Tongue (tissue), 2 donors: Measurements from ENCODE around the gene TEX2. TPM values are rescaled to one million over a fixed set of nuclear protein-coding genes. Genes with fewer than 3 reads are reported as not detected.
"Not testable (repeated sequence)": the region's sequence is repeated elsewhere in the genome, so short reads cannot be mapped to it uniquely, and the experiment has no call there.

Source experiments
- DNase-seq: peaks from one replicate; pipeline ENCODE4 v3.0.0-alpha.2; 2015
- total RNA-seq: library from RNA; depleted of rRNA; stranded (reverse); fragments of >200 nt; gene quantifications from one replicate; pipeline ENCODE4 v1.2.3, GENCODE V29; 2014

The TEX2 gene
- total RNA-seq, 1 donor from 2014 or later, result 39.6 TPM

DNA sequence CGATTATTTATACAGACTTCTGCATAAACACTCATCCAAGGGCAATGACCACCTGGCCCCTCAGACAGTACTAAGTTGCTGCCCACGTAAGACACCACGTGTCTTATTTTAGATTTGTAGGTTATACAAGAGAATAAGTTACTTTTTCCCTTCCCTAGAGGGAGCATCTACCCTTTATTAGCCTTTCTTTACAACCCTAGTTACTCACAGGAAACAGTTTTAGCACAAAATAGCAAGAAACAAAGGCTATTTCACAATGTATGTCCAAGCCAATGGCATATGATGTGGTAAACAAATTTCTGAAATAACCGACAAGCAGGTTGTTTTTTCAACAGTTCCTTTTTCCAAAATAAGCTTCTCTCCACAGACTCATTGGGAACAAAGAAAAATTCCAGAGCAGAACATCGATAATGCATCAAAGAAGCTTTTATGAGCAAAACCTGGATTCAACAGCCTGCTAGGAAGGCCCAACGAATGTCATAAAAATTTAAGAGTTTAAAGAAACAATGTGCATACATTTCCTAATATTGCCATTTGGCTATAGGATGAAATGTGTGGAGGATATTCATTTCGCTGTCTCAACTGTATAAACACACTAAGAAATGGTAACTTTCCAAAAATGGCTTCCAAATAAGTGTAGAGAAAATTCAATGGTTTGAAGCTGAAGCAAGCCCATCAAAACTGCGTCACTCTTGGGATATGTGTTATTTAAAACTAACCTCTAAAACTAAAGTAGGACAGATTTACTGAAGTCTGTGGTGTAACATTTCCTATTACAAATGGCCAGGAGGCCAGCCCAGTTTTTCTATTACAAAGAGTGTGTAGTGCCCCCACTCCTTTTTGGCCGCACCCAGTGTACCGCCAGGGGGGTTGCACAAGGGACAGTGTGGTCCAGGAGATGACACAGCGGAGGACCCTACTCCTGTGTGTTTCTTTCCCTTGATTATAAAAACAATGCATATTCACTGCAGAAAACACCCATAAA, 82.7 kb downstream of the TEX2 start:
- DNase-seq, result peak; percentile 37

GRCh38 chr17:64179024-64179423, 84.0 kb downstream of the TEX2 start:
- DNase-seq, result not testable (repeated sequence)

DNA sequence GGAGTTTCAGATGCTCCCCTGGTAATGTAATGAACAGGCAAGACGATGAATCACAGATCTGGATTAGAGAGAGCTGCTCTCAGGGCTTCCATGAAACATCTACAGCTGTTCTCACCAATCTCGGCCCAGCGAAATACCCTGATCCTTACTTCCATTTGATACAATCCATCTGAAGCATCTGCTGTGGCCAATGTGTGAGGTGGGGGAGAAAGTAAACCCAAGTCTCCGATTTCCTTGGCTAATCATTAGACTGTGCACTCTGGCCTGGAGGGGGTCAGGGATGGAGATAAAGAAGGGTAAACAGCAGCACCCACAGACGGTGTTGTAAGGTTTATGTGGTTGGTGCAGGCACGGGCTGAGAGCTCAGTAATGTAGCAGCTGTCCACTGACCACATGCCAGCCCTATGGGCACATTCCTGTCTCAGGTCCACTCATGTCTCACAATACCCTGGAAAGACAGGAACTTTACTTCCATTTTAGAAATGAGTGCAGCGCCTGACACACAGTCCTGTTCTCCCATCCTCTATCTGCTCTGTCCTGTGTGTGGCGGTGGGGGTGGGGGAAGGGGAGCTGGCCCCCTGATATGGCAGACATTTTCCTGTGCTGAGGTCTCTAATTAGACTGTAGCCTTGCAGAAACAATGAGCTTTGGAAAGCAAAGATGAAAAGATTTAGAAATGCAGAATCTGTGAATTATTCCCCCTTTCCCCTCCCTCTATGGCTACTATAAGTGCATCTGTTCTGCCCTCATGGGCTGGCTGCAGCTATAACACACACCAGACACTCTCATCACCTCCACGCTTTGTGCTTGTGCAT, 84.8 kb downstream of the TEX2 start:
- DNase-seq, result peak; percentile 89

DNA sequence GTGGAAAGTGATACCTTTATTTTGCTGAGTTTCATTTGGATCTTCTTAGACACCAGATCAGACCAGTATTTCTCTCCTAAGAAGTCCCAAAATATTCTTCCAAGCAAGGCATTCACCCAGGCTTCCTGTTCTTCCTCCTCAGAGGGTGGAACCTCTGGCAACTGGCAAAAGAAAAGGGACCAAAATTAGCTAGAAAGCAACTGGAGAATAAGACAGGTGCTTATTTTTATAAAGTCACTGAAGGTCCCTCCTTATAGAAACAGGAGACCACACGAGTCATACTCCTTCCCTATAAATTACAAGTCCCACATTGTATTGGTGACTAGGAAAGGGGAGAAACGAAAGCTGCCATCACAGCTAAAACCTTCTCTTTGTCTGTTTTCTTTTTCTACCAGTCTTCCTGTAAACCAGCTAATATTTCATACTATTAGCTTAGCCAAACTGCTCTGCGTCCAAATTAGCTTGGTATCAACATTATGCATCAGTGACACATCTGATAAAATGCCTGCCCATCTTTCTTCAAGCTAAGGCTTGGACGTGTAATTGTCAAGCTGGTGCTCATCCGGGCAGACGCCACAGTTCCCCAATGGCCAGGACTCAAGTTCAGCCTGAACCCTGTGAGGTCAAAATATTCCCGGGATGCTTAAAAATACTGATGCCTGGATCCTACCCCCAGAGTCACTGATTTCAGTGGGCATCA, 85.6 kb downstream of the TEX2 start:
- DNase-seq, result peak; percentile 19

DNA sequence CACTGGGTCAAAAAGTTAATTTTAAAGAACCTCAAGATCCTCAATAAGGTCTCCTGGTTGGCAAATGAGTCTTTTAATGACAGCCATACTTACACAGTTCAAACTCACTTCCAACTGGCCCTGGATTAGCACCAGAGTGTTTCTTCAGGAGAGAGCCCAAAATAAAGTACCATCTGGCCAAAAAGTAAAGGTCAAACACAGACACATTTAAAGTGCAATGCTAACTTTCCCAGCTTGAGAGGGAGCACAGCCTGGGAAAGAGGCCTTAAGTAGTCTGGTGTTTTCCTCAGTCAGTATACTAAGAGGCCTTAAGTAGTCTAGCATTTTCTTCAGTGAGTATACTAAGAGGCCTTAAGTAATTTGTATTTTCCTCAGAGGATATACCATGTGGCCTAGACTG, 86.5 kb downstream of the TEX2 start:
- DNase-seq, result peak; percentile 22

DNA sequence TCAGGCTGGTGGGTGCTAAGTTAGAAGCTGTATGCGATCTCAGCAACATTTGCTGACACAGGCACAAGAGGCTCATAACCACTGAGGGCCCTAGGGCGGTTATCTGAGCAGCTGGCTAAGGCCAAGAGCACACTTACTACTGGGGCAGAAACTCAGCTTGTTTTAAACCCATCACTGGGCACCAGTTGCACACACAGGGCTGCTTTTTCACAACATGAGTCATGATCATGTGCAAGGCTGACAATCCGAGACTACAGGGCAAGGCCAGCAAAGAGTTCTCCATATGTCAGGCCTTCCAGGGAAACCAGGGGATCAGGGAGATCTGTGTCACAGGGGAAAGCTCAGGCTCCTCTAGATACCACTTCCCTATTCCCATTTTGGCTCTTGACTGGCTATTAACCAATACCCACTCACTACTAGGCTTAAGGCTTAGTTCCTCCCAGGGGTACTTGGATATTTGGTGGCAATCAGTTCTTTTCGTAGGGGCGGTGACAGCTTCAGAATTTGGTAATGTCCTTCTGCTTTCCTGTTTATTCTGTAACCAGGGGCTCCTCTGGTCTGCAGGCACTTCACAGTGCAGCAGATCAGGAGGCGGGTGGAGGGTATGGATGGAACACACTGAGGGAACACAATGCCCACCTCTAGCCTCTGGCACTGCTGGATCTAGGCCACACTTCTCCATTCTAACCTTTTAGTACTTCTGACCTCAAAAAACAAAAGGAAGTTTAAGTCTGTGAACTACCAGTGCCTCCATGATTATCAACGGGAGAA, 88.2 kb downstream of the TEX2 start:
- DNase-seq, result peak; percentile 46

DNA sequence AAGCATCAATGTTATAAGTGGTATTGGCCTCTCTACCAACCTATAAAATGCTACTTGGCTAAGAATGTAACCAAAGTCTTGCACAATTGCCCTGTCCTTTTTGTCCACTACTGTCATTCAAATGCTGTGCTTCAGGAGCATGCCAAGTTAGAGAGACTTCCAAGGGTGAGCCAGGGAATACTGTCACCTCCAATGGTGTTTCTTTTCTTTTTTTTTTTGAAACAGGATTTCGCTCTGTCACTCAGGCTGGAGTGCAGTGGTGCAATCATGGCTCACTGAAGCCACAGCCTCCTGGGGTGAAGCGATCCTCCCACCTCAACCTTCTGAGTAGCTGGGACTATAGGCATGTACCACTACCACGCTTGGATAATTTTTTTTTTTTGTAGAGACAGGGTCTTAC, 89.4 kb downstream of the TEX2 start:
- no peak for DNase-seq

GRCh38 chr17:64172510-64172909, 90.5 kb downstream of the TEX2 start:
- no peak for DNase-seq

GRCh38 chr17:64171041-64171440, 92.0 kb downstream of the TEX2 start:
- DNase-seq, result no peak

DNA sequence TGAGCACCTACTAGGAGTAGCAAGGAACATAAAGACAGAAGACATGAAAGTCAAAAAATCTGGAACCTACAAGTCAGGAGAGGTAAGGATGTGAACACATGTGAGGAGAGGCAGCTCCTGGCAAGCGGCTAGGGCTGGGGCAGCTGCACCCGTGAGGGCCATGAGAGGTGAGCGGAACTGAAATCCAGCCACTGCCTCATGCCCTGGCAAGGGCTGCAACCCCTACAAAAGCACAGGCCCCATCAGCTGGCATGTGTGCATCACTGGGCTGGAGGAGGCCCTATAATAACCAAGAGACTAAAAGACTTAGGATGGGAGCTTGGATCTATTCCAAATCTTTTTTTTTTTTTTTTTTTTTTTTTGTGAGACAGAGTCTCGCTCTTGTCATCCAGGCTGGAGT, 92.8 kb downstream of the TEX2 start:
- DNase-seq, result no peak

- not testable (repeated sequence) for DNase-seq
Measured at GRCh38 chr17:64167666-64168065, 95.4 kb downstream of the TEX2 start.

GRCh38 chr17:64166876-64167275, 96.2 kb downstream of the TEX2 start:
- DNase-seq, result no peak

GRCh38 chr17:64165347-64165746, 97.7 kb downstream of the TEX2 start:
- DNase-seq, result no peak

GRCh38 chr17:64164596-64165285, 98.3 kb downstream of the TEX2 start:
- DNase-seq, result no peak

- no peak for DNase-seq
Measured at GRCh38 chr17:64163468-64163867, 99.6 kb downstream of the TEX2 start.

DNA sequence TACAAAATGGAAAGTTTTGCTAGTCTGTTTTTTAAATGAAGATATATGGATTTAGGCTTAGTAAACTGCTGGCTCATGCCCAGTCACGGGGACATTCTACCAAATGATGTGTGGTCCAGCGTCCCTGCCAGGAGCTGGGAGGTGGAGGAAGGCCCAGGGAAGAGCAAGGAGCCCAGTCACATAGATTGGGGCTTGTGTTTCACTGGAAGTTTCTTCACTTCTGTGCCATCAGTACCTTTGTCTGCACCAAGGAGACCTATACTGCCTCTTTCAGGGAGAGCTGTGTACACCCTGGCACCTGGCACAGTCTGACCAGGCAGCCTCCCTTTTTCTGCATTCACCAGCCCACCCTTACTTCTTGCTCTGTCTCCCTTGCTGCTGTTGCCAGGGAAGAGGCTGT, 100.5 kb downstream of the TEX2 start:
- DNase-seq, result no peak

DNA sequence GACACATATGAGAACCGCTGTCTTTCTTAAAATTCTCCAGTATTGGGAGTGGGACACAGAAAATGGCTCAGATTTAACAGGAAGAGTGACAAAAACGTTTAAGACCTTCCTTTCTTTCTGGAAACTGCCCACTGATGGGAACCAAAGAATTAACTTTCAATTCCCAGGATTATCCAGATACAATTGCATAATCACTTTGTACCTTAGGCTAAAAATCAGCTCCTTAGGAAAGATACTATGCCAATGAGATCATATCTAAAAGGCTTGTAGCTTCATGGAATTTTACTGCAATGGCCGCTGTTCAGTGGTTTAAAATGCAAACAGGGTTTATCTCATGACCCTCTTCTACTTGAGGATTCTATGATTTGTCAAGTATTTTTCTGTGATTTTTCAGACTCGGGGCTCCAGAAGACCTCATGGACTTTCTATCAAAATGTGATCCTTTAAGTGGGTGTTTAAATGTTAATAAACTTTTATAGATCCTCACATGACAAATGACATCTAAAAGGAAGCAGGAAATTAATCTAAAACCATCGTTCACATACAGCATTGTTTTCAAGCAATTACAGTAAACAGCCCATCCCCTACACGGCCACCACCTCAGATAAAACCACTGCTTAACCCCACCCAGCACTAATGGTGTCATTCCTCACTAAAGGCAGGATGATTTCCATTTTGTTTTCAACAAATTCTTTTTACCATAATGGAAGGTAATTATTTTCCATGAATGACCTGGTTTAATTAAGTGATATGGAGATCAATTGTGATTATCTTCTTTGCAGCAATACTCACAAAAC, 101.5 kb downstream of the TEX2 start:
- DNase-seq, result no peak

- no peak for DNase-seq
Measured at GRCh38 chr17:64160378-64160777, 102.7 kb downstream of the TEX2 start.

DNA sequence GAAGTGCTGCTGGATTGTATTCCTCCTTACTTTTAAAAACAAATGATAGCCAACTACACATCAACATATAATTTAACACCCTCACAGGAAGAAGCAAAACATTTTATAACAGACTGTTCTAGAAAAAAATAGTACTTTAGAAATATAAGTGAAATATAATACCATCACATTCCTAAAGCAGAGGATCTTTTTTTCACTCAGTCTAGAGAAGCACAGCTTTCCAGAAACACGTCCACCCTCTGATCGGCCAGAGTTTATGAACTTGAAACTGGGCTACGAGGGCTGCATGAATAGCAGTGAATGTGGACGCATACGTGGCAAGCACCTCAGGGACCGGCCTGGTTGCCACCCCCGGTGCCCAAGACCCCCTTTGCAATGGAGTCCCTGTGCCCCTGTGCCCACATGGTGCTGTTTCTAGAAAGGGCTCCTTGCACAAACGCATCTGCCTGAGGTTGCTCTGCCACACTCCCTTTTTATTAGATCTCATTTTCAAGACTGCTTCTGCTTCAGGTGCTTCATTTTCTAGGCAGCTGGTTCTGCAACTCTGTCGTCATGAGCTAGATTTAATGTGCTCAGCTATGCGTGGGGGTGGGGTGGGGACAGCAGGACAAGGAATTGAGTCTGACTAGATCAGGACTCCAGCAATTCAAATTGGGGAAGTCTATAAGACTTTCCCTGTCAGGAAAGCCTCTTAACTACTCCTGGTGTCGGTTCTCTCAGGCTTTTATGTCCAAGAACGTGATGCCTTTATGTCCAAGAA, 104.0 kb downstream of the TEX2 start:
- DNase-seq, result peak; percentile 56
